CD4-positive, alpha-beta T cell treated with Interleukin-17A for 1 hour (primary cell): ENCODE results near the gene CCL18.
A peak's percentile ranks its signal among the peaks of the same experiment; 100 is the strongest.
"Not testable (repeated sequence)": the region's sequence is repeated elsewhere in the genome, so short reads cannot be mapped to it uniquely, and the experiment has no call there.

Experiments used
- DNase-seq: peaks from one replicate; pipeline ENCODE4 v3.0.0-alpha.2; 2020

The CCL18 gene

DNA sequence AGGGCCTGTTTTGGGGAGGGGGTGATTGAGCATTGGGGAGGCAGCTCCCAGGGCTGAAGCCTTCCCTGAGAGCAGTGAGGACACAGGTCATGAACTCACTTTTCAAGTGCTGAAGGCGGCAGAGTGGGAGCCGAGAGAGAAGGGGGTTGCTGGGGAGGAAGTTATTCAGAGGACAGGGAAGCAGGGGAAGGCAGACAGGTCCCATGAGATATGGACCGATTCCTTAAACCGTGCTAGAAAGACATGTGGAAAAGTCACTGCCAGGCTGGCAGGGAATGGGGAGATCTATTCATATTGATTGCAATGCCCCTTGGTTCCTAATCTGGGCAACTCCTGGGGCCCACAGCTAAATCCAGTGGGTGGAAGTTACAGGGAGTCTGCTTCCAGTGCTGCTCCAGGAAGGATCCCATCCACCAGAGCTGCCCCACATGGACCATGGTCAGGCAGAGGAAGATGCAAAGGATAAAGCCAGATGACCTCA is 40.7 kb downstream of the CCL18 start:
- peak; percentile 8 for DNase-seq

DNA sequence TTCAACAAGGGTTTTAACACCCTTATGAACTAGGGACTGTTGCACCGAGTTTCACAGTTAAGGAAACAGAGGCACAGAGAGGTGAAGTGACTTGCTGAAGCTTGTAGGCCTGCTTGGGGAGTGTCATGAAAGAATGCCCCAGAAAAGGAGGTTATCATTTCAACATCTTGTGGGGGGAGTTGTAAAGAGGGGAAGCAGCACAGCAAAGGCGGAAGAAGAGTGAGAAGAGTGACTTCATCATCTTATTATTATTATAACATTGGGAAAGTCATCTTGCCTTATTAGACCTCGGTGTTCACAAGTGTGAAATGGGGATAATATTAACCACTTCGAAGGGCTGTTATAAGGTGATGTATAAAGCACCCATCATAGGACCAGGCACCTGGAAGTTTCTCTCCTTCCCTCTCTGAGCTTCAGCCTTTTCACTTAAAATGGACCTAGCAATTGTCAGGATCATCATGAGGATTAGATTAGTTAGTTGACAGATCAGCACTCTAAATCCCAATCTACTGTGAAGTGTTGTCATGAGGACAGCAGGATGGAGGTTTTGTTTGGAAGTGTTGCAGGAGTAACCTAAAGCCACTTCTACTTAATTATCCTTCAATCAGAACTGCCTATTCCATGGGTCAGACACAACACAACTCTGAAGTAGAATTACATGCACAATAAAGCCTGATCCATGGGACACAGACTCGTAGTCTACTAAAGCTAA is 41.9 kb downstream of the CCL18 start:
- peak; percentile 36 for DNase-seq

DNA sequence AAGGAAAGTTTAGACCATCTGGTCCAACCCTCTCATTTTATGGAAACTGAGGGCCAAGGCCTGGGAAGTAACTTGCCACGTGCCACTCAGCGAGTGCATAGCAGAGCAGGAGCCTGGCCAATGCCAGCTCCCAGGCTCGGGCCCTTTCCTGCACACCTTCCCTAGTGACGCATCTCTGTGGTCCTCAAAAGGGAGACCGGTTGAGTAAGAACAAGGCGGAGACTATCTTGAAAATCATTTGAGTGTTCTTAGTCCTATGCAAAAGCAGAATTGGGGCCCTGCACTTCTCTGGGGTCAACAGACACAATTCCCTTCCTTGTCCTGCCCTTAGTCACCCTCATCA is 42.4 kb downstream of the CCL18 start:
- no peak for DNase-seq

DNA sequence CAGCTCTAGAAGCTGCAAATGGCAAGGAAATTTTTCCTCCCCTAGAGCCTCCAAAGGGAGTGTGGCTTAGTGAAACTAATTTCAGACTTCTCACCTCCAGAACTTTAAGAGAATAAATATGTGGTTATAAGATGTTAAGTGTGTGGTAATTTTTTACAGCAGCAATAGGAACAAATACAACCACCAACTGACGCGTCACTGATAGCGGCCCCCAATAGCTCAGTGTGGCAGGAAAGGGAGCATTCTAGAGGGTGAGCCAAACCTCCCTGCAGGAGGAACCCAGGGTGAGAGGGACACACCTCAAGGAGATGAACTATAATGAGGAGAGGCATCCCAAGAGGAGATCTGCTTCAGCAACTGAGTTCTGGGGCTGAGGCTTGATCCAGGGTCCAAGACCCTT is 43.6 kb downstream of the CCL18 start:
- peak; percentile 46 for DNase-seq

DNA sequence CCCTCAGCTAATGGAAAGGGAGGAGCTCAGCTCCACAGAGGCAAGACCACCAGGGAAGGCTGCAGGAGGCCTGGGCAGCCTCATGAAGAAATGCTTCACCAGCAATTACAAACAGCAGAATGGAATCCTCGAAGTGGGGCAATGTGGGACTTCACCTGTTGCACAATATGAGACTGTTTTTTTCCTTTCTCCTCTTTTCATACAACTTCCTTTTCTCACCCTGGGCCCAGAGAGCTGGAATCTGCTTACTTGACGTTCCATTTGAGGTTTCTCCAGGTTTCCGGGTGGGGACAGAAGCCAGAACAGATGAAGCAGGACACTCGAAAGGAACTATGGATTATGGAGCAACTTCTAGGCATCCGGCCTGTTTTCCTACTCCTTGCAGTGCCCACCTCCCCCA is 44.2 kb downstream of the CCL18 start:
- DNase-seq: not testable (repeated sequence)

DNA sequence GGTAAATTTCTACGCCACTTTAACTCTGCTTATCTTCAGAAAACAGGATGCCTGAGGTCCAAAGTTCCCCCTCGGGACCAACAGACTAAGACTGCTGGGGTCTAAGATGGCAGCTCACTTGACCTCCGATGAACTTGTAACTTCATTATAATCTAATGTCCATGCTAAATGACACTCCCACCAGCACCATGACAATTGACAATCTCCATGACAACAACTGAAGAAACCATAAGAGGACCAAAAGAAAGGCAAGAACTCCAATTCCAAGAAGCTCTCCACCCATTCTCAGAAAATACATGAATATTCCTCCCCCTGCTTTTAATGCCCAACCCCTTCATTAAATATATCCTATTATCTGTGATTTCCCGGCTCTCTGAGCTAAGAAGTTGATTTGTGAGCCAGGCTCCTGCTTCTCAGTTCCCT is 47.0 kb downstream of the CCL18 start:
- DNase-seq: no peak

DNA sequence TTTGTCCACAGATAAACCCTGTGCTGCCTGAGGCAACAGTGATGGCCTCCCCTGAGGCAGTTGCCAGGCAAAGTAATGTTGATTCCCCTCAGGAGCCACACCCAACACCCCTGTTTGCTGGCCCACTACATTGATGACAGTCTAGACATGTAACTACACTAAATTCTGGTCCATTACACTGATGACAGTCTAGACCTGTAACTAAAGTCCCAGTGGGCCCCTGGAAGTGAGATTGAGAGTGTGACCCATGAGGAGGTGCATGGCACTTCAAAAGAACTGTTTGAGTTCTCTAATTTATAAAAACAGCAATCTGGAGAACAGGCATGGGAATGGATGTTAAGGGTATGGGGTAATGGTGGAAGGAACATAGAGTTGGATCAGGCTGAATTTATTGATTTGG is 48.5 kb downstream of the CCL18 start:
- DNase-seq: no peak

DNA sequence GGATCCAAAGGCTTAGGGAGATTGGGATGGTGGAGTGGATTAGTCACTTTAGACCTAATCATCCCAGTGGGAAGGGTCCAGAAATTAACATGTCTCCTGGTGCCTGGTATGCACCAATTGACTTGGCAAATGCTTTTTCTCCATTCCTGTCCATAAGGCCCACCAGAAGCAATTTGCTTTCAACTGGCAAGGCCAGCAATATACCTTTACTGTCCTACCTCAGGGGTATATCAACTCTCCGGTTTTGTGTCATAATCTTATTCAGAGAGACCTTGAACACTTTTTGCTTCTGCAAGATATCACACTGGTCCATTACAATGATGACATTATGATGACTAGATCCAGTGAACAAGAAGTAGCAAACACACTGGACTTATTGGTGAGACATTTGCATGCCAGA is 49.1 kb downstream of the CCL18 start:
- not testable (repeated sequence) for DNase-seq

DNA sequence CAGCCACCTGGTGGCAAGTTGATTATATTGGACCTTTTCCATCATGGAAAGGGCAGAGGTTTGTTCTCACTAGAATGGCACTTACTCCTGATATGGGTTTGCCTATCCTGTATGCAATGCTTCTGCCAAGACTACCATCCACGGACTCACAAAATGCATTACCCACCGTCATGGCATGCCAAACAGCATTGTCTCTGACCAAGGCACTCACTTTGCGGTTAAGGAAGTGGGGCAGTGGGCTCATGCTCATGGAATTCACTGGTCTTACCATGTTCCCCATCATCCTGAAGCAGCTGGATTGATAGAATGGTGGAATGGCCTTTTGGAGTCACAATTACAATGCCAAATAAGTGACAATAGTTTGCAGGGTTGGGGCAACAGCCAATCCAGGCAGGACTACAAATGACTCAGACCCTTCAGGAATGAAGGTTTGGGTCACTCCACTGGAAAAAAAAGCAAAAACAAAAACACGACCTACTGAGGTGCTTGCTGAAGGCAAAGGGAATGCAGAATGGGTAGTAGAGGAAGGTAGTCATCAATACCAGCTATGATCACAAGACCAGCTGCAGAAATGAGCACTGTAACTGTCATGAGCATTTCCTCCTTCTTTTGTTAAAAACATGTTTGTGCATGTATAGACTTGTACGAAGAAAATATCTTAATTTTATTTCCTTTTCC is 51.0 kb downstream of the CCL18 start:
- not testable (repeated sequence) for DNase-seq

DNA sequence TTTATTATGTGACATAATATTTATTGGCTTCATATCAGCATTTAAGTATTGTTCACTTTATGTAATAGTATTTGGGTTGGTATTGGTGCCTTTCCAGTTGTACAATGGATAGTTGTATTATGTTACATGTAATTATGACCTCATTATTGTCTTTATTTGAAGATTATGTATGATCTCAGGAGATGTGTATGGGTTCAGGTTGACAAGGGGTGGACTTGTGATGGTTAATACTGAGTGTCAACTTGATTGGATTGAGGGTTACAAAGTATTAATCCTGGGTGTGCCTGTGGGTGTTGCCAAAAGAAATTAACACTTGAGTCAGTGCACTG is 51.5 kb downstream of the CCL18 start:
- DNase-seq: not testable (repeated sequence)

DNA sequence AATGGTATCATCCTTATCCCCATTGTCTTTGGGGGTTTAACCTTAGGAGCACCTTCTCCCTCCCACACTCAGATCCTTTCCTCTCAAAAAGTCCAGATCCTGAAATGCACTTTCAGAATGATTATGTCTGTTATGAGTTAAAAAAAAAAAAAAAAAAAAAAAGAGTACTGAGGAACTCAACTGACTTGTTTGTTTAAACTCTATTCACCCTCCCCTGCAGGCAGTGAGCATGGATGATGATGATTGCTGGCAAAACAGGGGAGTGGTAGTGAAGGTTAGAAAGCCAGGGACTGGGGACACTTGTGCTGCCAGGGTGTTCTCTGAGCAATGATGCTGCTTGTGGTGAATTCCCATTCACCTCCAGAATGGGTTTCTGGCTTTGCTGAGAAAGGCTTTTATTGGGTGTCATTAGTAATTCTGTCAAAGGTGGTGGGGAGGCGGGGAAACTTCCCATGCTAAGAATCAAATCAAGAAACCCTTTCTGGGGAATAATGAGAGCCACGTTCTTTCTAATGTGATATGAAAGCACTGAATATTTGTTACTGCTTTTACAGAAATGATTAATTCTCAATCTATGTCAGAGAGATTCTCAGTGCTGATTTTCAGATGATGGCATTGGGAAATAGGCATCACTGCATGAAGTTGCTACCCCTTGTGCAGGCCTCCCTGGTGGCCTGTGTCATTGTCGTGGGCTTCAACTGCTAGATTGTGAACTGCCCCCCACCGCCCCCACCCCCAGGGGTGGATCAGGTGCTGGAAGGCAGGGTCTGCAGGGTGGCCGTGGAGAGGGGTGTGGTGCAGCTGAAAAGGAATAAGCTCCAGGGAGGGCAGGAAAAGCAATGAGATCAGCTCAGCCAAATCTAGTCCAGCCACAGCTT is 53.7 kb downstream of the CCL18 start:
- DNase-seq: no peak

DNA sequence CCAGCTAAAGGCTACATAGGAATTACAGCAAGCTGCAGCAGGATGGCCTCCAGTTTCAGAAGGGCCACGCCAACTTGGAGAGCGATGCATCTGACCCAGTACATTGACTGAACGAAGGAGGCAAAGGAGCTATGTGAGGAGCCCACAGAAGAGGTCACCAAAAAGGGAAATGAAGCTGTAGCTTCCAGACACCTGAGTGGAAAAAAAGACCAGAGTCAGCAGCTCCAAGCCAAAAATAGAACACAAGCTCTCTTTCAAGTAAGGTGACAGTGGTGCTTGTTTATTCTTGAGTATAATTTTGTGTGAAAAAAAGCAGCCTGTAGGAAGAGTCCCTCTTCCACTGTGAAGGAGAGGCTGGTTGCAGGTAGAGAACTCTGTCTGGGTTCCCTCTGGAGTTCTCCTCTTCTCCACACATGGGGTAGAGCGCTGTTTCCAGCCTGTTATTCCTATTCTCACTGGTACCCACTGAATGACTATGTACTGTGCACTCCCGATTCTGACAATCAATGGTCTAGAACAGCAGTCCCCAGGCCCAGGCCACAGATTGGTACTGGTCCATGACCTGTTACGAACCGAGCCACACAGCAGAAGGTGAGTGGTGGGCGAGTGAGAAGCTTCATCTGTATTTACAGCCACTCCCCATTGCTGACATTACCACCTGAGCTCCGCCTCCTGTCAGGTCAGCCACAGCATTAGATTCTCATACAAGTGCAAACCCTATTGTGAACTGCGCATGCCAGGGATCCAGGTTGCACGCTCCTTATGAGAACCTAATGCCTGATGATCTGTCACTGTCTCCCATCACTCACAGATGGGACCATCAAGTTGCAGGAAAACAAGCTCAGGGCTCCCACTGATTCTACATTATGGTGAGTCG is 54.6 kb downstream of the CCL18 start:
- no peak for DNase-seq

DNA sequence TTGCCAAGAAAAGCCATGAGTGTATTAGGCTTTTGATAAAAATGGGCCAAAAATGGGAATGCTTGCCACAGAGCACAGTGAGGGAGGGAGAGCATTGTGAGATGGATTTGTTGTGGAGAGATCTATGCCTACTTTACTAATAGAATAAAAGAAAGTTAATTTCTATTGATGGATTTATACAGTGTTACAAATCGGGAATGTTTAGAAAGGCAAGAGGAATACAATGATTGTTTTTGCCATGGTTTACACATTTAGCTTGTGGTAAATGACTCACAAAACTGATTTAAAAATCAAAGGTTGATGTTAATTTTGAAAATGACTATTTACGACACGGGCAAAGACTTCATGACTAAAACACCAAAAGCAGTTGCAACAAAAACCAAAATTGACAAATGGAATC is 56.1 kb downstream of the CCL18 start:
- no peak for DNase-seq

DNA sequence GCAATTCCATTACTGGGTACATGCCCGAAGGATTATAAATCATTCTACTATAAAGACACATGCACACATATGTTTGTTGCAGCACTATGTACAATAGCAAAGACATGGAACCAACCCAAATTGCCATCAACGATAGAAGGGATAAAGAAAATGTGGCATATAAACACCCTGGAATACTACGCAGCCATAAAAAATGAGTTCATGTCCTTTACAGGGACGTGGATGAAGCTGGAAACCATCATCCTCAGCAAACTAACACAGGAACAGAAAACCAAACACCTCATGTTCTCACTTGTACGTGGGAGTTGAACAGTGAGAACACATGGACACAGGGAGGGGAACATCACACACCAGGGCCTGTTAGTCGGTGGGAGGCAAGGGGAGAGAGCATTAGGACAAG is 57.0 kb downstream of the CCL18 start:
- not testable (repeated sequence) for DNase-seq
